ENCODE measurements around the gene MAP1B. TPM values are rescaled to one million over a fixed set of nuclear protein-coding genes. Genes with fewer than 3 reads are reported as not detected.

MAP1B gene
- total and polyA plus RNA-seq, 4 donors: 0.58 to 5.0 (median 2.1) TPM

DNA sequence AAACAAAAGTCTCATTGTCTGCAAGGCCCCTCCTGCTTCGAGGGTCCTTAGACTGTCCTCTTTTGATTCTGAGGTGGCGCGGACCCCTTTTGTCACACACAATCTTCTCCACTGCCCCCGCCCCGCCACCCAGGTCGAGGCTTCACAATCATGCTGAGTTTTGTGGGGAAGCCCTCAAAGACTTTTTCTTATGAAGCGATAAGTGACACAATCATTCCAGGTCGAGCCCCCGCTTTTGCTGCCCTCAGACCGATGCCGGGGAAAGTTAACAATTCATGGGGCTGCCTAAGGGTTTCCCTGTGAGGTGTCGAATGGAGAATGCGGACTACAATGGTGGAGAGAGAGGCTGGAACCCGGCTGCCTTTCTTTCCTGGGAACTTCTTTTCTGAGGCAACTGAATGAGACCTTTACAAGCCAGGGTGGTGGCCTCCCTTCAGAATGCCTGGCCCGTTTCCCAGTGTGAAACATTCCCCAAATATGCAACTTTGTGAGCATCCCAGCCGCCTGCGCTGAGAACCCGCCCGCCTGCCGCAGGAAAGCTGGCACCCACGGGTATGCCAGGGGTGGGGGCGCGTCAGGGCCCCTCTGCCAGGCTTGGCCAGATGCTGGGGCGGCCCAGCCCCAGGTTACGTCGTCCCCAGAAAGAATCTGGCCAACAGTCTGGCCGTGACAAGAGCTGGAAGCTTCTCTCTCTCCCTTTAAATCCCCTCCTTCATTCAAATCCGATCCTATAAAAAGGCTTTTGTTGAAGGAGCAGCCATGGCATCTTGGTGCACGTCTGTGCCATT lies 71.9 kb downstream of the MAP1B start:
- peaks cover 0 to 8% (median 0%) of the 10 kb centered on the region in 4 donors for H3K27me3 ChIP-seq (ENCODE audit: control insufficient read depth in 4 of 4, insufficient read depth in 4 of 4, low read length in 3 of 4)
- no peak overlapping the region for H3K4me3 ChIP-seq (ENCODE audit: low read depth in 1 of 3, low read length in 3 of 3)
- DNase-seq (ENCODE audit: low spot score): no peak
- no peak overlapping the region for H3K9ac ChIP-seq (ENCODE audit: low read depth in 1 of 2, low read length in 2 of 2)
- TF ChIP-seq RAD21 (IDR thresholded peaks at IDR 0.05) (no peak), NR2F2 (IDR thresholded peaks at IDR 0.05) (peak; percentile 25)
- H3K9me3 ChIP-seq (ENCODE audit: control insufficient read depth in 4 of 4, low read length in 3 of 4): no peaks in the 10 kb centered on the region
- H3K36me3 ChIP-seq (ENCODE audit: control insufficient read depth in 4 of 4, insufficient read depth in 3 of 4, low read depth in 1 of 4, low read length in 3 of 4): no peaks in the 10 kb centered on the region
- 66% methylated on average over 29 of the region's 29 CpGs for WGBS
- H3K27ac ChIP-seq (ENCODE audit: low read depth in 1 of 2, low read length in 2 of 2): no peak overlapping the region
- H3K4me1 ChIP-seq (ENCODE audit: control insufficient read depth in 4 of 4, insufficient read depth in 4 of 4, low read length in 3 of 4): no peaks in the 10 kb centered on the region

GRCh38 chr5:72179816-72180440 lies 72.7 kb downstream of the MAP1B start:
- Histone ChIP-seq H3K27ac (ENCODE audit: low read depth in 1 of 2, low read length in 2 of 2) (no peak overlapping the region), H3K9ac (ENCODE audit: low read depth in 1 of 2, low read length in 2 of 2) (no peak overlapping the region), H3K4me1 (ENCODE audit: control insufficient read depth in 4 of 4, insufficient read depth in 4 of 4, low read length in 3 of 4) (no peaks in the 10 kb centered on the region), H3K9me3 (ENCODE audit: control insufficient read depth in 4 of 4, low read length in 3 of 4) (no peaks in the 10 kb centered on the region), H3K36me3 (ENCODE audit: control insufficient read depth in 4 of 4, insufficient read depth in 3 of 4, low read depth in 1 of 4, low read length in 3 of 4) (no peaks in the 10 kb centered on the region), H3K4me3 (ENCODE audit: low read depth in 1 of 3, low read length in 3 of 3) (no peak overlapping the region), H3K27me3 (ENCODE audit: control insufficient read depth in 4 of 4, insufficient read depth in 4 of 4, low read length in 3 of 4) (peaks cover 0 to 10% (median 0%) of the 10 kb centered on the region in 4 donors)
- DNase-seq (ENCODE audit: low spot score): no peak
- TF ChIP-seq, protein P1, sequence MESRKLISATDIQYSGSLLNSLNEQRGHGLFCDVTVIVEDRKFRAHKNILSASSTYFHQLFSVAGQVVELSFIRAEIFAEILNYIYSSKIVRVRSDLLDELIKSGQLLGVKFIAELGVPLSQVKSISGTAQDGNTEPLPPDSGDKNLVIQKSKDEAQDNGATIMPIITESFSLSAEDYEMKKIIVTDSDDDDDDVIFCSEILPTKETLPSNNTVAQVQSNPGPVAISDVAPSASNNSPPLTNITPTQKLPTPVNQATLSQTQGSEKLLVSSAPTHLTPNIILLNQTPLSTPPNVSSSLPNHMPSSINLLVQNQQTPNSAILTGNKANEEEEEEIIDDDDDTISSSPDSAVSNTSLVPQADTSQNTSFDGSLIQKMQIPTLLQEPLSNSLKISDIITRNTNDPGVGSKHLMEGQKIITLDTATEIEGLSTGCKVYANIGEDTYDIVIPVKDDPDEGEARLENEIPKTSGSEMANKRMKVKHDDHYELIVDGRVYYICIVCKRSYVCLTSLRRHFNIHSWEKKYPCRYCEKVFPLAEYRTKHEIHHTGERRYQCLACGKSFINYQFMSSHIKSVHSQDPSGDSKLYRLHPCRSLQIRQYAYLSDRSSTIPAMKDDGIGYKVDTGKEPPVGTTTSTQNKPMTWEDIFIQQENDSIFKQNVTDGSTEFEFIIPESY (IDR thresholded peaks at IDR 0.05): no peak
- TF ChIP-seq SP1 (IDR thresholded peaks at IDR 0.05) (no peak), RAD21 (IDR thresholded peaks at IDR 0.05) (no peak), FOXA1 (IDR thresholded peaks at IDR 0.05) (no peak), TAF1 (conservative IDR thresholded peaks at IDR 0.05) (no peak), MAX (IDR thresholded peaks at IDR 0.05) (no peak), HNF4A (conservative IDR thresholded peaks at IDR 0.05) (no peak), NR2F2 (IDR thresholded peaks at IDR 0.05) (no peak), FOXA2 (IDR thresholded peaks at IDR 0.05) (no peak), YY1 (IDR thresholded peaks at IDR 0.05) (no peak), EGR1 (IDR thresholded peaks at IDR 0.05; ENCODE audit: low read depth in 2 of 2) (no peak)
- TF ChIP-seq, protein P2, sequence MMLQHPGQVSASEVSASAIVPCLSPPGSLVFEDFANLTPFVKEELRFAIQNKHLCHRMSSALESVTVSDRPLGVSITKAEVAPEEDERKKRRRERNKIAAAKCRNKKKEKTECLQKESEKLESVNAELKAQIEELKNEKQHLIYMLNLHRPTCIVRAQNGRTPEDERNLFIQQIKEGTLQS (IDR thresholded peaks at IDR 0.05): no peak
- TF ChIP-seq, protein P3, sequence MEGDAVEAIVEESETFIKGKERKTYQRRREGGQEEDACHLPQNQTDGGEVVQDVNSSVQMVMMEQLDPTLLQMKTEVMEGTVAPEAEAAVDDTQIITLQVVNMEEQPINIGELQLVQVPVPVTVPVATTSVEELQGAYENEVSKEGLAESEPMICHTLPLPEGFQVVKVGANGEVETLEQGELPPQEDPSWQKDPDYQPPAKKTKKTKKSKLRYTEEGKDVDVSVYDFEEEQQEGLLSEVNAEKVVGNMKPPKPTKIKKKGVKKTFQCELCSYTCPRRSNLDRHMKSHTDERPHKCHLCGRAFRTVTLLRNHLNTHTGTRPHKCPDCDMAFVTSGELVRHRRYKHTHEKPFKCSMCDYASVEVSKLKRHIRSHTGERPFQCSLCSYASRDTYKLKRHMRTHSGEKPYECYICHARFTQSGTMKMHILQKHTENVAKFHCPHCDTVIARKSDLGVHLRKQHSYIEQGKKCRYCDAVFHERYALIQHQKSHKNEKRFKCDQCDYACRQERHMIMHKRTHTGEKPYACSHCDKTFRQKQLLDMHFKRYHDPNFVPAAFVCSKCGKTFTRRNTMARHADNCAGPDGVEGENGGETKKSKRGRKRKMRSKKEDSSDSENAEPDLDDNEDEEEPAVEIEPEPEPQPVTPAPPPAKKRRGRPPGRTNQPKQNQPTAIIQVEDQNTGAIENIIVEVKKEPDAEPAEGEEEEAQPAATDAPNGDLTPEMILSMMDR (IDR thresholded peaks at IDR 0.05; ENCODE audit: low read depth, low read length, missing input control): no peak
- 82% methylated on average over 11 of the region's 11 CpGs for WGBS
